HG03175 (cell line): ENCODE measurements around the gene ZNF566.
A peak's percentile ranks its signal among the peaks of the same experiment; 100 is the strongest.

Experiments used
- ATAC-seq: cut with Tn5 transposase; IDR thresholded peaks from one replicate; pipeline ENCODE4 v1.9.1; 2021; ENCODE audit warnings: mild to moderate bottlenecking, moderate library complexity; ENCODE audit not compliant: unreplicated experiment

ZNF566 gene

GRCh38 chr19:36449059-36449670 is 40.2 kb downstream of the ZNF566 start:
- no peak for ATAC-seq

- no peak for ATAC-seq
Measured at GRCh38 chr19:36441339-36441738, 48.0 kb downstream of the ZNF566 start.

GRCh38 chr19:36436531-36436930 is 52.8 kb downstream of the ZNF566 start:
- ATAC-seq, result no peak

- no peak for ATAC-seq
Measured at GRCh38 chr19:36423925-36424324, 65.4 kb downstream of the ZNF566 start.

GRCh38 chr19:36421749-36422481 is 67.4 kb downstream of the ZNF566 start:
- ATAC-seq, result no peak

GRCh38 chr19:36420961-36421748 is 68.2 kb downstream of the ZNF566 start:
- ATAC-seq, result no peak

- peak; percentile 84 for ATAC-seq
Measured at GRCh38 chr19:36418287-36419001, 70.9 kb downstream of the ZNF566 start, which contains the start of gene ZFP82. TSS of gene ZFP82 (minus strand) at chr19:36418644. CDS start at chr19:36409789, 8,855 bp downstream.

- ATAC-seq, result no peak
Measured at GRCh38 chr19:36417752-36418286, 71.5 kb downstream of the ZNF566 start.

- no peak for ATAC-seq
Measured at GRCh38 chr19:36409841-36410240, 79.5 kb downstream of the ZNF566 start.

- no peak for ATAC-seq
Measured at GRCh38 chr19:36408101-36408500, 81.3 kb downstream of the ZNF566 start.

- no peak for ATAC-seq
Measured at GRCh38 chr19:36404498-36404897, 84.9 kb downstream of the ZNF566 start.

- no peak for ATAC-seq
Measured at GRCh38 chr19:36401475-36401874, 87.9 kb downstream of the ZNF566 start.

GRCh38 chr19:36398571-36398970 is 90.8 kb downstream of the ZNF566 start:
- ATAC-seq, result no peak
